Brain microvascular endothelial cell (primary cell): ENCODE results near the gene SYNGR1.
A peak's percentile ranks its signal among the peaks of the same experiment; 100 is the strongest.

Experiments used
- DNase-seq: peaks from one replicate; pipeline ENCODE4 v3.0.0-alpha.2; 2020
- H3K27ac ChIP-seq: fragments of 250-450 bp; sonication (Bioruptor Pico); 2 replicates; pipeline ENCODE4 v1.5.1; 2020; ENCODE audit warnings: mild to moderate bottlenecking, moderate library complexity
- H3K27me3 ChIP-seq: fragments of 250-450 bp; sonication (Bioruptor Pico); replicated peaks from 2 replicates; pipeline ENCODE4 v1.5.1; 2020; ENCODE audit warnings: mild to moderate bottlenecking
- H3K36me3 ChIP-seq: fragments of 250-450 bp; sonication (Bioruptor Pico); replicated peaks from 2 replicates; pipeline ENCODE4 v1.5.1; 2020; ENCODE audit warnings: mild to moderate bottlenecking
- H3K4me3 ChIP-seq: 2 replicates; pipeline ENCODE4 v1.5.1; 2011; ENCODE audit warnings: low read depth, mild to moderate bottlenecking, control low read depth, low read length, moderate library complexity
- CTCF ChIP-seq: IDR thresholded peaks from 2 replicates; pipeline ENCODE4 v1.5.1; 2011; ENCODE audit warnings: low read depth, mild to moderate bottlenecking, moderate library complexity, low read length, control low read depth, inconsistent platforms; ENCODE audit errors: missing control alignments
- in situ Hi-C: cut with HindIII; loops from 2 replicates; pipeline ENCODE4 v1.10.0; 2017; ENCODE audit warnings: low sequenced_read_pairs, low pct_ligation_motif_present

Gene SYNGR1

GRCh38 chr22:39431216-39431801, 81.5 kb downstream of the SYNGR1 start:
- H3K27ac ChIP-seq, result peak overlapping the region; percentile 59
- no peaks in the 10 kb centered on the region for H3K27me3 ChIP-seq
- peaks cover 4% of the 10 kb centered on the region for H3K36me3 ChIP-seq
- TF ChIP-seq CTCF, result no peak
- in situ Hi-C loops, result no loop called here
- H3K4me3 ChIP-seq, result no peak overlapping the region
- DNase-seq, result no peak

- Histone ChIP-seq H3K27me3 (no peaks in the 10 kb centered on the region), H3K27ac (peak overlapping the region; percentile 59), H3K4me3 (no peak overlapping the region), H3K36me3 (peaks cover 4% of the 10 kb centered on the region)
- in situ Hi-C loops, result no loop called here
- DNase-seq, result peak; percentile 57
- no peak for TF ChIP-seq CTCF
These were observed 82.0 kb downstream of the SYNGR1 start for GRCh38 chr22:39431821-39432251.

- no peak for TF ChIP-seq CTCF
- no peak for DNase-seq
- in situ Hi-C loops, result no loop called here
- no peak overlapping the region for H3K27ac ChIP-seq
- H3K36me3 ChIP-seq, result peaks cover 4% of the 10 kb centered on the region
- no peaks in the 10 kb centered on the region for H3K27me3 ChIP-seq
- H3K4me3 ChIP-seq, result no peak overlapping the region
These were observed 82.6 kb downstream of the SYNGR1 start for GRCh38 chr22:39432361-39432811.

GRCh38 chr22:39433476-39434242, 83.9 kb downstream of the SYNGR1 start:
- Histone ChIP-seq H3K27me3 (no peaks in the 10 kb centered on the region), H3K36me3 (peaks cover 4% of the 10 kb centered on the region), H3K27ac (no peak overlapping the region), H3K4me3 (no peak overlapping the region)
- no peak for DNase-seq
- in situ Hi-C loops, result no loop called here
- TF ChIP-seq CTCF, result no peak

- no peak overlapping the region for H3K27ac ChIP-seq
- H3K4me3 ChIP-seq, result no peak overlapping the region
- peaks cover 4% of the 10 kb centered on the region for H3K36me3 ChIP-seq
- no peaks in the 10 kb centered on the region for H3K27me3 ChIP-seq
- TF ChIP-seq CTCF, result no peak
- peak; percentile 18 for DNase-seq
- in situ Hi-C loops, result no loop called here
These were observed 84.5 kb downstream of the SYNGR1 start for GRCh38 chr22:39434243-39434653.
